Measurements from ENCODE around the gene TFRC. TPM values are rescaled to one million over a fixed set of nuclear protein-coding genes. Genes with fewer than 3 reads are reported as not detected.
"Not testable (repeated sequence)": the region's sequence is repeated elsewhere in the genome, so short reads cannot be mapped to it uniquely, and the experiment has no call there.

TFRC gene
- polyA plus RNA-seq, 4 donors = 36.9 to 57.4 (median 41.1) TPM

- DNase-seq (ENCODE audit: low read depth in 4 of 4, low spot score in 3 of 4) = no peak
These were observed 6.0 kb upstream of the TFRC start for GRCh38 chr3:196087906-196088305.

GRCh38 chr3:196082619-196082971, 705 bp upstream of the TFRC start:
- peak in 1 of 4 donors; percentile 6 for DNase-seq (ENCODE audit: low read depth in 4 of 4, low spot score in 3 of 4)

DNA sequence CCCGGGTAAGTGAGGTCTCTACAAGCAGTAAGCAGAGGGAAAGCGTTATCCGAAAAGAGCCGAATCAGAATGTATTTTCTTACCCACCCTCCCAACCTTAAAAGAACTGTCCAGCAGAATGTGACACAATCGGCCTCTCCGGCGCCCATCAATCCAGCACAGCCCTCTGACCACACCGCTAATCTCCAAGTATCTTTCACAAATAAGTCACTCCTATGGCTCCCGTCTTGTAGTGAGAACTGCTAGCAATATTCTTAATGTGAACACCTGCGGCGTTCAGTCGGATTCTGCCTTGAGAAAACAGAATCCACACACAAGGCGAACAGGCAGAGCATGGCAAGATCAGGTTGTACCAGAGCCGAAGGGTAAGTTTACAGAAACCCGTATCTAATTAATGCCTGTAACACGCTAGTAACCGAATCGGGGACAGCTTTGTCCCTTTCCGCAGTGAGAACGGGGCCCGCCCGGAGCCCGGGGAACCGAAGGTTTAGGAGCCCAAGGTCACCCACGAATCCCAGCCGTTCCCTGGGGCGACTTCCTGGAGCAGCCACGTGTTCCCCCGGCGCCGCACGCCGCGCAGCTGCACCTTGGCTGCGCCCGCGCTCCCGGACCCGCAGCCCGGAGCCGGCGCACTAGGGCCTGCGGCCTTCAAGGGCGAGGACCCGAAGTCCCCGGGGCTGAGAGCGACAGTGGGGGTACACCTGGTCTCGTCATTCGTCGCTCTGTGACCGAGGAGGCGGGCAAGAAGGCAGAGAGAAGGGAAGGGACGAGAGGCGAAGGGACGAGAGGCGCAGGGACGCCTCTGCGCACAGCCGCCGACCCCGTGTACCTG, 672 bp downstream of the TFRC start:
- peak; percentile 12 to 42 (median 20) for DNase-seq (ENCODE audit: low read depth in 4 of 4, low spot score in 3 of 4)

GRCh38 chr3:196080101-196080846, 1.6 kb downstream of the TFRC start:
- not testable (repeated sequence) for DNase-seq (ENCODE audit: low read depth in 4 of 4, low spot score in 3 of 4)

GRCh38 chr3:196079682-196080081, 2.2 kb downstream of the TFRC start:
- DNase-seq (ENCODE audit: low read depth in 4 of 4, low spot score in 3 of 4) = no peak

DNA sequence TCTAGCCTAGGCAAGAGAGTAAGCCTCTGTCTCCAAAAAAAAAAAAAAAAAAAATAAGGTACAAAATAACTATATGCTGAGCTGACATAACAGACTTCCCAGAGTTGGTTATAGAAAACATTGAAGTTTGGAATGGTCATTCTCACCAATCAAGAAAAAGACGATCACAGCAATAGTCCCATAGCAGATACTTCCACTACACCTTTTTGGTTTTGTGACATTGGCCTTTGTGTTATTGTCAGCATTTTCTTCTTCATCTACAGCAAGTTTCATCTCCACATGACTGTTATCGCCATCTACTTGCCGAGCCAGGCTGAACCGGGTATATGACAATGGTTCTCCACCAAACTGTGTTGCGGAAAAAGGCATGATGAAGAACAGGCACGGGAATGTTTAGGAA, 6.9 kb downstream of the TFRC start:
- DNase-seq (ENCODE audit: low read depth in 4 of 4, low spot score in 3 of 4) = no peak

DNA sequence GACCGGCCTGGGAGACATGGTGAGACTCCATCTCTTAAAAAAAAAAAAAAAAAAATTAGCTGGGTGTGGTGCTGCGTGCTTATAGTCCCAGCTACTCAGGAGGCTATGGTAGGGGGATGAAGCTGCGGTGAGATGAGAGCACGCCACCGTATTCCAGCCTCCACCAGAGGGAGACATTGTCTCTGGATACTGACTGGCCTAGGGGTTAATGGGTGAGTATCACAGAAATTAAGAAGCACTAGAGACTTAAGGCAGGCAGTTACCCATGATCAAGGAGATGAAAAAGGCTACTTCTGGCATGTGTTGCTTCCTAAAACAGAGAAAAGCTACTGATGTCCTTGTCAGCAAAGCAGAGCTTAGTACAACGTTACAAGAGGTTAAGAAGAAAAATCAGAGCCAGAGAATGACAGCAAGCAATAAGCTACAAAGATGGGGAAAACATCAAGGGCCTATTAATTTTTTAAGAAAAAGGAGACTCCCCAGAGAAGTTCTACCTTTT, 8.6 kb downstream of the TFRC start:
- DNase-seq (ENCODE audit: low read depth in 4 of 4, low spot score in 3 of 4) = peak; percentile 49 to 62 (median 57)

GRCh38 chr3:196072313-196072712, 9.6 kb downstream of the TFRC start:
- DNase-seq (ENCODE audit: low read depth in 4 of 4, low spot score in 3 of 4) = no peak

DNA sequence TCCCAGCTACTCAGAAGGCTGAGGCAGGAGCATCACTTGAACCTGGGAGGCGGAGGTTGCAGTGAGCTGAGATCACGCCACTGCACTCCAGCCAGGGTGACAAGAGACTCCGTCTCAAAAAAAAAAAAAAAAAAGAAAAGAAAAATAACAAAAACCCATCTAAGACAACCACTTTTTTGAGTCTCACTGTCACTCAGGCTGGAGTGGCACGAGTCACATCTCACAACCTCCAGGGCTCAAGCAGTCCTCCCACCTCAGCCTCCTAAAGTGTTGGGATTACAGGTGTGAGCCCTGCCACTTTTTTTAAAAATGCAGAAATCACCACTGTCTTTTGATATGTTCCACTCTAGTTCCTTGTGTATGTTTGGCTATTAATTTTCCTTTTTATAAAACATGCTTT, 13.1 kb downstream of the TFRC start:
- not testable (repeated sequence) for DNase-seq (ENCODE audit: low read depth in 4 of 4, low spot score in 3 of 4)

DNA sequence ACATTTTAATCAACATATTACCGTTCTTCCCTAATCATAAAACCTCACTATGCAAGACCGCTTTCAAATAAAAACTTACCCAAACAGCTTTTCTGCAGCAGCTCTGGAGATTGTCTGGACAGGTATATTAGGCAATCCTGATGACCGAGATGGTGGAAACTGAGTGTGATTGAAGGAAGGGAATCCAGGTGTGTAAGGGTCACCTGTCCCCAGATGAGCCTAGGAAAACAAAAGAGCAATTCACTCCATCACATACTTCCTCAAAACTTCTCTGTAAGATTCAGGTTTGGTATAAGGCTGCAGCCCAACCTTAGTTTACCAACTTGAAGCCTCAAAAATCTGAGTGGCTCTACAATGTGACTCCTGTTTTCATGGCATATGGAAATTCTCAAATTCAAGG, 14.5 kb downstream of the TFRC start:
- DNase-seq (ENCODE audit: low read depth in 4 of 4, low spot score in 3 of 4) = no peak

DNA sequence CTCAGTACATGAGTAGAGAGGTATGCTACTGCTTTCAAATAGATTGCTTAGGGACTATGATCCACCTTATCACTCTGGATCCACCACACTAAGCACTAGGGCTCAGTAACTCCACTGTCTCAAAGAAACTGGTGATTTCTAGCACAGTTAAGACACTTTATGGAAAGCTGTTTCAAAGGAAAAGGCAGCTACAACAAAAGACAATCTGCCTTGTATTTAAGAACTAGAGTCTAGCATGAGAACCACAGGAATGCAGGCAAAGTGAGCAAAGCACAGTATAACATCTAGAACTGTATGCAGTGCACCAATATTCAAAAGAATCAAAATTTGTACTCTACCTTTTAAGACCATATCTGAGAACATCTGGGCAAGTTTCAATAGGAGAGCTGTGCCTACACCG, 17.9 kb downstream of the TFRC start:
- DNase-seq (ENCODE audit: low read depth in 4 of 4, low spot score in 3 of 4) = no peak

- no peak for DNase-seq (ENCODE audit: low read depth in 4 of 4, low spot score in 3 of 4)
These were observed 18.4 kb downstream of the TFRC start for GRCh38 chr3:196063456-196063855.

DNA sequence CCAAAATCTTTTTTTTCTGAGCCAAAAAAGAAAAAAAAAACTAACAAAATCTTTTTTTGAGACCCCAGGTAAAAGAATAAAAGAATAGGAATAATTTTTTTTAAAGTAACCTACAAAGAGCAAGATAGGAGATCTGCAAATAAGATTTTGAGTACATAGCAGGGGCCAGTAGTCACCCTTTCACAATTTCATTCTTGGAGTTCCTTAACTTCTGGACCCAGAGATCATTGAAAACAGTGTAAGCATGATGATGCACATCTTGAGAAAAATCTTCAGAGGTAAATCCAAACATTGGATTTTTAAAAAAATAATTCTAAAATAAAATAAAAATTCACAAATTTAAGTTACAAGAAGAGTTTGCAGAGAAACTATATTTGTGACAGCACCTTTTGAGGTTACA, 18.8 kb downstream of the TFRC start:
- DNase-seq (ENCODE audit: low read depth in 4 of 4, low spot score in 3 of 4) = no peak

DNA sequence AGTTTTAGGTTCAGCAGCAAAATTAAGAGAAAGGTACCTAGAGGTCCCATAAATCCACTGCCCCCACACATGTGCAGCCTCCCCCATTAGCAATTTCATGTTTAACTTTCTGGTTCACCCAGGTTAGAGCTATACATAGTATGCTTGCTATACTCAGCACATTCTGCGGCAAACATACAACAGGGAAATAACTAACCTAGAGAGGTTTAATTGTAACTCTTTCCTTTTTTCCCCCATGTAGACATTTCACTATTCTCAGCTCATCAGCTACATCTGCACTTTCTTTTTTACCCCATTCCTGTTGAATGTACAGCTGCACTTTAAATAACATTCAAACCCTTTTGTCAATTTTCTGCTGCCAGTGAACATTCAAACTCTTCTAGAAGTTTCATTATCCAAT, 21.1 kb downstream of the TFRC start:
- no peak for DNase-seq (ENCODE audit: low read depth in 4 of 4, low spot score in 3 of 4)

DNA sequence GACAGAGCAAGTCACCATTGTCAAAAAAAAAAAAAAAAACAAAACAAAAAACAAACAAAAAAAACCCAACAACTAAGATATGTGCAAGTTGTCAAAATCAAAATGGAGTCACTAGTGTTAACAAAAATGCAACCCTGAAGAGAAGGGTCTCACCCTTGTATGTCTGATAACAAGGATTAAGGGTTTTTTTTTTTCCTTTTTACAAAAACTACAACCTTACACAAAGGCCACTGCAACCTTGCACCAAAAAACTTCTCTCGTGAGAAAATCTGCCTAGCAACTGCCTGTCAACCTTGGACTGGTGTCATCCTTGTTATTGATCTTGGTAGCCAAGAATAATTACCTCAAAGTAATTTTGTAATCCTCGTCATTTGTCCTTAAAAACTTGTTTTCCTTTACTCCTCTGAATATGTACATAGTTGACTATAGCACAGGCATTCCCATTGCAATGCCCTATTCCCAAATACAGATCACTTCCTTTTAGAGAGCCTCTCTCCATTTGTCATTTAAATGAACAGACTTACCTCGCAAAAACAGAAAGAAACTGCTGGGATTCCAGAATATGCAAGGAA, 24.0 kb downstream of the TFRC start:
- no peak for DNase-seq (ENCODE audit: low read depth in 4 of 4, low spot score in 3 of 4)

GRCh38 chr3:196056371-196056770, 25.5 kb downstream of the TFRC start:
- not testable (repeated sequence) for DNase-seq (ENCODE audit: low read depth in 4 of 4, low spot score in 3 of 4)

GRCh38 chr3:196055683-196056270, 26.1 kb downstream of the TFRC start:
- DNase-seq (ENCODE audit: low read depth in 4 of 4, low spot score in 3 of 4) = no peak

- DNase-seq (ENCODE audit: low read depth in 4 of 4, low spot score in 3 of 4) = no peak
These were observed 26.6 kb downstream of the TFRC start for GRCh38 chr3:196055240-196055639.

DNA sequence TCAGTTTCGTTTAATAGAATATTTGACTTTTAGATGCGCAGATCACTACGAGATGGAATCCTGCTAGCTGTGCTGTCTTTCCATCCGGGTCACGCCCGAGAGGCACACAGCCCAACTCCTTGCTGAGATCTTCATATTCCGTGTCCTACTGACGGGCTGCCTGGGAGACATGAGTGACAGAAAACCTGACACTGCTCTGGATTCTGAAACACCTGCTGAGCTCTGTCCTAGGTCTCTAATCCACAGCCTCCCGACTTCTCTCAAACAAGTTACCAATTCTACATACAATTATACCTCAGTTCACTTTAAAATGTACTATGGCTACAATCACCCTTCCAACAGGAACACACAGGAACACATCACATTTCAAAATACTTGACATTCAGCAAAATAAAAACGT, 27.2 kb downstream of the TFRC start:
- no peak for DNase-seq (ENCODE audit: low read depth in 4 of 4, low spot score in 3 of 4)

DNA sequence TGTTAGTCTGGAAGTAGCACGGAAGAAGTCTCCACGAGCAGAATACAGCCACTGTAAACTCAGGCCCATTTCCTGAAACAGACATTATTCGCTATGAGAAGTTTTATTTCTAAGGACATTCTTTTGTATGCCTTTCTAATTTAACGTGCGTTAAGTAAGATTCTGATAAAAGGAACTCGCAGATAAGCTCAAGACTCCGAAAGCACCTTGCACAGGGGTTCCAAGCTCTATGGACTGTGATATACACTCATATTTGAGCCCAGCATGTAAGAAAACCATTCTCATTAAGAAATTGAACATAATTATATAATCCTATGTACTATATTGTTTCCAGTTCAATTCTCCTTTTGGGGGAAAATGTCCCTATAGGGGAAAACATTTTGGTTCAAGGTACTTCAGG, 28.4 kb downstream of the TFRC start:
- no peak for DNase-seq (ENCODE audit: low read depth in 4 of 4, low spot score in 3 of 4)
